GM08714 (cell line): ENCODE data around the gene IFNA5.
A peak's percentile ranks its signal among the peaks of the same experiment; 100 is the strongest.

ENCODE experiments used
- H3K4me3 ChIP-seq: fragments of 200-500 bp; sonication (Bioruptor generic); 2 replicates; pipeline ENCODE4 v1.5.1; 2014; ENCODE audit warnings: mild to moderate bottlenecking, low read length, inconsistent platforms
- ZNF274 ChIP-seq: IDR thresholded peaks from 2 replicates; pipeline ENCODE4 v1.6.1; 2012; ENCODE audit warnings: mild to moderate bottlenecking, low read depth, low read length

The IFNA5 gene

DNA sequence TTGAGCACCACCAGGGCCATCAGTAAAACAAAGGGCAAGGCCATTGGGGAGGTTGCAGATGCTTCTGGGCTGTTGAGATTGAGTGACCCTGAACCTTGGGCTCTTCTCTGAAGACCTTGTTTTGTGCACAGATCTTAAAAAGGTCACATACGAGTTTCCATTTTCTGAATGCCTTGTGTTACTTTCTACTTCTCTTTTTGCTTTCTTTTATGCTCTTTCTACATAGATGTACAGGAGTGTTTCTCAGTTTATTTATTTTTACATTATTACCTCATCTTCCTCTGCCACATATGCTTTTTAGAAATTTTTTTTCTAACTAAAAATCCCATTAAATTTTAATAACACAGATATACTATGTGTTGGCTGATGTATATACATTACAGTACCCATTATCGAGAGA, at the start of gene IFNA5:
TSS of gene IFNA5 (minus strand) at position 101 of the 400 bp plus-strand sequence. CDS start at position 44, 57 bp downstream.
- no peak within 1 kb of the TSS for H3K4me3 ChIP-seq
- no peak for TF ChIP-seq ZNF274

DNA sequence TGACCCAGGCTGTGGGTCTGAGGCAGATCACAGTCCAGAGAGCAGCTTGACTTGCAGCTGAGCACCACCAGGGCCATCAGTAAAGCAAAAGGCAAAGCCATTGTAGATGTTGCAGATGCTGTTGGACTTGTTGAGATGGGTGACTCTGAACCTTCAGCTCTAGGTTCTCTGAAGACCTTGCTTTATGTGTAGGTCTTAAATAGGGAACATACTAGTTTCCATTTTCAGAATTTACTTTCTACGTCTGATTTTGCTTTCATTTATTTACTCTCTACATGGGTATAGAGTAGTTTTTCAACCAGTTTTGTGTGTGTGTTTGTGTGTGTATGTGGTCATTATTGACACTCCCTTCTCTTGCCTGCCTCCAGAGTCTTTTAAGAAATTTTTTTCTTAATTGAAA, 45.7 kb upstream of the IFNA5 start, which contains the start of gene IFNA6:
TSS of gene IFNA6 (minus strand) at position 101 of the 400 bp plus-strand sequence. CDS start at position 101, 0 bp downstream.
- H3K4me3 ChIP-seq, result no peak within 1 kb of the TSS
- no peak for TF ChIP-seq ZNF274

DNA sequence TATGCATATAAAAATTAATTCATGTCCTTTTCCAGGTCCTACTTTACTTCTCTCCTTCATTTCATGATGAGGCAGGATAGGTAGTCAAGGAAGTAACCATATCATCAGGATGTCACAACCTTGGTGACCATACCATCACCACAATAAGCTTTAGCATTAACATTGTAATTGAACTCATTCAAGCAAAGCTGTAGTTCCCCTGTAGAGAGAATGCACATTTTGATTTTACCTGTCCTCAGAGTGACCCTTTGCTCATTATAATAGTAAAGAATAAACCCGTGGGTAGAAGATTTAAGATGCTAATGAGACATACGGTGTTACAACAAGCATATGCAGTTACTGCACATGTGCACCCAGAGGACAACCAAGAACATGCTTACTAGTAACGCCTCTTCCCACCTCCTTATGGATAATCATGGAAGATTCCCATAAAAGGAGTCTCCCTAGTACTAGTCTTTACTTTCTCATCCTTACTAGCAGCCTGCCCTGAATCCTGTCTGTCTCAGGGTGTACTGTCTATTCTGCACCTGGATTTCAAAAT, 43.4 kb upstream of the IFNA5 start:
- H3K4me3 ChIP-seq, result no peak overlapping the region
- no peak for TF ChIP-seq ZNF274

DNA sequence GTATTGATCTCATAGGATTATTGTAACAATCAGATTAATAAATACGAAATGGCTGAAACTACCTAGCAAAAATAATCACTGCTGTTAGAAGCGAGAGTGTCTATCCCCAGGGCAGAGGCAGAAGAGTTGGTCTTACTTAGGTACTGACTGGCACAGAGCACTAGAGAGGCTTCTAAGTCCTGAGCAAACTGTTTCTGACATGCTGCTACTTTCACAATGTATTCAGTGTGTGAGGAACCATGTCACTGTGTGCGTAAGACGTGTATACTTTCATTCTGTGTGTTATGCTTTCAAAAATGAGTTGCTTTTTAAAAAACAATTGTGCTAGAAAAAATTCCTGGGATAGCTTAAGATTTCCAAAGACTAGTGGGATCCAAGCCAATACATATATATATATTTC, 35.6 kb upstream of the IFNA5 start:
- no peak for TF ChIP-seq ZNF274

DNA sequence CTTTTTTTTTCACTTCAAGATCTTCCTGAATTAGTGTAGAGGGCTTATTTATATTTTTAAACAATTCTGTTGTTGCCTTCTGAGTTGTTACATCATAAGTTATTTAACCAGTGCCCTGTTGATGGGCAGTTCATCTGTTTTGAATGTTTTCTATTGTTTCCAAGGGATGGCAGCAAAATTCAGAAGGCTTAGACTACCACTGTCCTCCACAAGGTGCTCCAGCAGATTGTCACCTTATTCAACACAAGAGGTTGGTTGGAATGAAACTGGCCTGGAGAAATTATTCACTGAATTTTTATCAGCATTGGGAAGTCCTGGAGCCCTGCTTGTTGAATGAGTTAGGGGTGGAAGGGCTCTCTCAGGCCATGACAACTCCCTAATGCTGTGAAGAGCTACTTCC, 31.3 kb upstream of the IFNA5 start:
- no peak for TF ChIP-seq ZNF274
- no peak overlapping the region for H3K4me3 ChIP-seq

More for the DNA sequence above, 35.6 kb upstream of the IFNA5 start:
- H3K4me3 ChIP-seq, result no peak overlapping the region

DNA sequence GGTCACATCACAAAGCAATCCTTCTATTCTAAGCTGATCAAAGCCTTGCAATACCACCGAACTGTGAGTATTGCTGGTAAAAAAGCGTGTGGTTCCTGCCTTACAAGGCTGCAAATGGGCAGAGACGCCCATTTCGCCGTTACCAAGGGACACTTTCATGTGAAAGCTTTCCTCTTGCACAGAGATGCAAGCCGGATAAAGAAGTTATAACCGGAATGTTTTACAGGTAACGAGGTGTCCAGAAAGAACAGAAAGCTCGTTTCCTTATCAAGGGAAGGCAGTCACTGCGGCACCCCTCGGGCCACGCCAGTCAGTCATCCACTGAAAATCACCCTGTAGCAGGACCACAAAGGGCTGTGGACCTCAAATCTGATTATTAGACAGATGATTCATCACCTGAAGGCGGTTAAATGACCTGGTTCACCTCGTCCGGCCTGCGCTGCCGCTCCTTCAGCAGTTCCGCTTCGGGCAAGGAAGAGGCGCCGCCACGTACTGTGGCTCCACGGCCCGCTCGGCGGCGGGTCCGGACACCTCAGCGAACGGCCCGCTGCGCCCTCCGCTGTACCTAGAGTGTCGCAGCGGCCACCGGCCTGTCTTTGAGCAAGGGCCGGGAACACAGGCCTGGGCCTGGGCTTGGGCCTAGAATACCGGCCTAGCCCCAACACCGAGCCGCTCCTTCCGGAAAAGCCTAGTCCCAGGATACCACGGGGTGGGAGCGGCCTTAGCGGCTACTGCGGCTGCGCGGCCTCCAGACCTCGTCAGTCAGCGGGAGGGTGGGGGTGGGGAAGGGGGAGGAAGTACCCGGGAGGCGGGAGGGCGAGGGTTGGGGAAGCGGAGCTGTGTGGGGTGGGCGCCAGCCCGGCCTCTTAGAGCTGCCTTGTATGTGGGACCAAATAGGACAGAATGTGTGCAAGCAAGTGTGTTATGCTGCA, 29.9 kb upstream of the IFNA5 start, which contains the start of gene KLHL9:
TSS of gene KLHL9 (minus strand) at position 704 of the 932 bp plus-strand sequence. CDS start at position 159, 545 bp downstream.
- H3K4me3 ChIP-seq, result peak within 1 kb of the TSS; percentile 99
- TF ChIP-seq ZNF274, result no peak

DNA sequence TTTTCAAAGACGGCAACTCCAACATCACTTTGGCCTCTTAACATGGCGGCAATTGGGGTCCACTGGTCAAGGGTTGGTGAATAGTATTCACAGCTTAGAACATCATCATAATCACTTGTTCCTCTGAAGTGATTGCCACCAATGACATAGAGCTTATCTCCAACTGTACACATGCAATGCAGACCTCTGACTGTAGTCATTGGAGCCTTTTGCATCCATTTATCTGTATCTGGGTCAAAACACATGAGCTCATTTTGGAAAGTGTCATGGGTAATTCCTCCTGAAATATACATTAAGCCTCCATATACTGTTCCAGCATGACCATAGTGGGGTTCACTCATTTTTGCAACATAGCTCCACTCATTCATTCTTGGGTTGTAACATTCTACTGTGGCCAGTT, 28.1 kb upstream of the IFNA5 start:
- peak overlapping the region; percentile 99 for H3K4me3 ChIP-seq
- TF ChIP-seq ZNF274, result no peak

DNA sequence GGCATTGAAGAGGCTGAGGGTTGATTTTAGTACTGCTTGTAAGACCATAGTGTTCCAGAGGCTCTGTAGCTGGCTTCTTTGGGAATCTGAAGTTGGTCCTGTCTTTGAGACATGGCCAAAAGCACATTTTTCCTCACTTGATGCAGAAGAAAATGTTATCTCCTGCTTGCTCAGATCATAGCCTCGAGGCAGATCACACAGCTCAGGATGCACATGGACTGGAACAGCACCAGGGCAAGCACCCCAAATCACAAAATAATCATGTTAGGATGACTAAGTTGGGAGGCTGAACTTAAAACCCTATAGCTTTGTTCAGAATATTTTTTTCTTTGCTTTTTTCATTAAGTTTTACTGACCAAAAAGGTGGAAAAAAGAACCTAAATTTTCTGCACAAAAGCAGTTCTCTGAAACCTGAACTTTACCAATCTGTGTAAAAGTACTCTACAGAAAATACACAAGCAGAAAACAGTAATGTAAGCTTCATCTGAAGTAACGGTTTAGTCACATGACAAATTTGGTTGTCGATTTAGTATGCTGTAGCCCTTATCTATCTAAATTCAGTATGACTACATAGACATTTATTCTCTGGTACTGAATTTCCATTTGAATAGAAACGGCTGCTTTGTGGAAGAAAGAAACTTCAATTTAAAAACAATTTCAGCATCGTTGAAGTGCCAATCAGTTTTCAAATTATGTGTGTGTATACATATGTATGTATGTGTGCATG, 26.7 kb upstream of the IFNA5 start:
- peak overlapping the region; percentile 18 for H3K4me3 ChIP-seq
- TF ChIP-seq ZNF274, result no peak

DNA sequence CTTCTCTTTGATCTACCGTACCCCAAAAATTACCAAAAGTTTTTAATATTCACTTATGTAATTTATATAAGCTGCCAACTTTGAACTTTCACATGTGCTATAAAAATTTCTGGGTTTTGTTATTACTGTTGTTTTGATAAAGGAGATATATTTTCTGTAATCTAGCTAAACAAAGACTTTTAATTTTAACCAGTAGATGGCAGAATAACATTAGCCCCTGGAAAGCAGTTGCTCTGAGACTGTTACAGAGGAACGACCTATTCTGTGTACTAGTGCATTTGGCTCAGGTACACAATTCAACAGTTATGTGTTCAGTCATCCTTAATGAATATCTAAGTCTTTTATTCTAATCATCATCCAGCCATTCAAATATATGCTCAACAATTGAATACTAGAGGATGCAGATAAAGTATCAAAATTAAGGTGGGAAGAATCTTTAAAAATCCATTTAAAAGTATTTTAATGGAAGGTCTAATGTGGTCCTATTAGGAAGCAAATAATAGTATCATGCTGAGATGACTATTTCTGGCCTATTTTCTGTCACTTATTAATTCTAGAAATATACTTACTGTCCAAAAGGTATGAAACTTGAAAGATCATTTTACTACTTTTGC, 21.5 kb upstream of the IFNA5 start:
- H3K4me3 ChIP-seq, result no peak overlapping the region
- no peak for TF ChIP-seq ZNF274

DNA sequence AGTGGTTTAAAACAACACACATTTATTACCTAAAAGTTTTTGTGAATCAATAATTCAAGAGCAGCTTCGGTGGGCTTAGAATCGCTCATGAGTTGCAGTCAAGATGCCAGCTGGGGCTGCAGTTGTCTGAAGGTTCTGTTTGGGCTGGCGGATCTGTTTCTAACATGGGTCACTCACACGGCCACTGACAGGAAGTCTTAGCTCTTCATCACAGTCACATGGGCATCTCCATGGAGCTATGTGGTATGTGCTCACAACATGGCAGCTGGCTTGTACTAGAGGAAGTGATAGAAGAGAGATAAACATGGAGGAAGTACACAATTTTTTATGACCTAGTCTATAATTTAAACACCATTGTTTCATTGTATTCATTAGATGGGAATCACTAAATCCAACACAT, 18.9 kb upstream of the IFNA5 start:
- no peak overlapping the region for H3K4me3 ChIP-seq
- TF ChIP-seq ZNF274, result no peak

DNA sequence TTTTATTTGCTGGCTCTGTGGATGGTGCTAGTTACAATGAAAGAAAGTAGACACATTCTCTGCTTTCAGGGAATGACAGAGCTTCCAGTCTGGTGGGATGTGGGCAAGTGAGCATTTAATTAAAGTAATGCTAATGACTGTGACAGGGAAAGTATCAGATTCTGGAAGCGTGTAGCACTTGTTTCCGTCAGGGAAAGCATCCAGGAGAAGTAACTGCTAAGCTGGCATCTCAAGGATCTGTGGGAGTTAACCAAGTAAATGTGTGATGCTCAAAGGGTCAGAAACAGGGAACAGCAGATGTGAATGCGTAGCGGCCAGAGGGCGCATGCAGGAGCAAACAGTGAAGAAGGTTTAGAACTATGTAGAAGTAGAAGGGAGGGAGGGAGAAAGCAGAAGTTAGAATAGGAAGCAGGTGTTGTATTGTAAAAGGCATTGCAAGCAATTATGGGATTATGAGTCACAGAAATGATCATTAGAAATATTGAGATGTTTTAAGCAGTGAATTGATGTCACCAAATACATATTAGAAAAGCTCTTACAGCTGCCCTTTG, 17.9 kb upstream of the IFNA5 start:
- H3K4me3 ChIP-seq, result no peak overlapping the region
- no peak for TF ChIP-seq ZNF274

DNA sequence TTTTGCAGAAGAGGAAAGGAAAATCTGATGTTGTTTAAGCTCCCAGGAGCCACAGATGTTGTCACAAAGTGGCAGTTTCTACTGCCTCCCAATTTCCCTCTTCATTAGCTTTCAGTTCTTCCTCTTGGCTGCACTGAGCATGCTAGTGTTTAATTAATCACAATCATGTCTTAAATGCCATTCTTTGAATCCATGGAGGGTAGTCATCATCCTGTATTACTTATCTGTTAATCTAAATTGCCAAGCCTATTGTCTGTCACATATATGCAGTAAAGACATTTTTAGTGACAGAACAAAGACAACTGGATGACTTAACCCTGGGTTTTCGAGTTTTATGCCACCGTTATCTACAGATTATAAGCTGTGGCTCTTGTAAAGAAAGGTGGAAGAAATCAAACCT, 15.4 kb upstream of the IFNA5 start:
- TF ChIP-seq ZNF274, result no peak
- H3K4me3 ChIP-seq, result no peak overlapping the region

DNA sequence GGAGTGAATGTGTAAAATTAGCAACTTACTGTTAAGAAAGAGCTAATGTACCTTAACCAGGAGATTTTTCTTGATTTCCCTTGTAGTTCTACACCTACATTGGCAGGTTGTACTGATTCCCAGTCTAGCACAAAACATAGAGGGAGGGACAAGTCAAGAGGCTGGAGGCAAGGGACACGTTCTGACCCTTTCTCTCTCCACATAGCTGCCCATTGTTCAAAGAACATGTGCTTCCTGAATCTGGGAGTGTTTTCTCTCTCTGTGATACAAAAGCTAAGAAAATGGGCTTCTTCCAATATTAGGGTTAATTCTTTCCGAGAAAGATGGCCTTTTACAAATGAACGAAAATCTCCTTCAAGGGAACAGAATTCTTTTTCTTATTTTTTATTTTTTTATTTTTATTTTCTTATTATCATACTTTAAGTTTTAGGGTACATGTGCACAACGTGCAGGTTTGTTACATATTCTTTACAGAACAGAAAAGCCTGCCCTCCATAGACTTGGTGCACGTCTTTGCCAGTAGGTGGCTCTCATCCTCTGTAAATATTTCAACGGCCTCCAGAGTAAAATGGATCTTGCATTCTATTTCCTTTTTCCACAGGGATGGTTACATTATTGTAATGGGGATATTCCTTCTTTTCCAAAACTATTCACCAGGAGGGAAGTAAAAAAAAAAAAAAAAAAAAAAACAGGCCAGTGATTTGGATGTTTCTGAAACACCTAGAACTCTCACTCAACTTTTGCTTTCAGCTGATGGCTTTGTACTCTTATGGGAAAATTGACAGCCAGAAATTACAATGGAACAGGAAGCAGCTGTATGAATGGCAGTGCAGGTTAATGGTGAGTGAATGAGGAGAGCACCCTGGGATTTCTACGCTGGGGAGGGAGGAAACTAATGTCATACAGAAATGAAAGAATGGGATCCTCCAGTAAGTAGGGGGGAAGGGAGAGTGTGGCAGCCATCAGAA, 13.1 kb upstream of the IFNA5 start:
- TF ChIP-seq ZNF274, result no peak
- no peak overlapping the region for H3K4me3 ChIP-seq
